GM19372 (cell line): ENCODE results near the gene BICD1.

Experiments
- ATAC-seq: cut with Tn5 transposase; IDR thresholded peaks from one replicate; pipeline ENCODE4 v1.9.1; 2021; ENCODE audit warnings: mild to moderate bottlenecking, low read depth, moderate library complexity; ENCODE audit not compliant: unreplicated experiment

Gene BICD1

GRCh38 chr12:32233568-32233967 lies 126.9 kb downstream of the BICD1 start:
- no peak for ATAC-seq

DNA sequence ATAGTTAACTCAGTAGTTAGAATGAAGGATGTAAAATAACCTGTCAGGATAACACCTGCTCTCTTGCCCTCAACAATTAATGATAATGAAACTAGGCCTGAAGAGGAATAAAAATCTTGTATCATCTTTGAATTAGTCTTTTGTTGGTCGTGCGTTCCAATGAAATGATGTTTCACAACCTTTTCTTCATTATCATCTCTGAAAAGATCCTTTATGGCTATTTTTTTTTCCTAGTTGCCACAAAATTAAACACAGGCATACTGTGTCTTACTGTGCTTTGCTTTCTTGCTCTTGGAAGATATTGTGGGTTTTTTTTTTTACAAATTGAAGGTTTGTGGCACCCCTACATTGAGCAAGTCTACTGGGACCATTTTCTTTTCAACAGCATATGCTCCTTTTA lies 128.6 kb downstream of the BICD1 start:
- ATAC-seq = no peak

- no peak for ATAC-seq
Observed at GRCh38 chr12:32240162-32240561, 133.5 kb downstream of the BICD1 start.

GRCh38 chr12:32240831-32241230 lies 134.2 kb downstream of the BICD1 start:
- ATAC-seq = no peak

DNA sequence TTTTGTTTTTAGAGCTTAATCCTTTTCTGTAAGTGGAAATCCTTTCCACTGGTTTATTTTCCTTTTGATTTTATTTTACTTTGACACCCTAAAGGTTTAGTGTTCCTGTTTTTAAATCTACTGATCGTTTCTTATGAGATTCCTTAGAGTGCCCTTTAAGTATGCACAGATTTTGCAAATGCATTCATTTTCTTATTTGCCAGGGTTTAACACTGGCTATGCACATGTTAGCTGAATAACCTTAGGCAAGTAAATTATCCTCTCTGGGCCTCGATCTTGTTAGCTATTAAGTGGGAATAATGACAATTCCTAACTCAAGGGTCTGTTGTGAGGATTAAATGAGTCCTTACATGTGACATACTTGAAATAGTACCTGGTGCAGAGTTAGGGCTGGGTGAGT lies 136.0 kb downstream of the BICD1 start:
- ATAC-seq = no peak

DNA sequence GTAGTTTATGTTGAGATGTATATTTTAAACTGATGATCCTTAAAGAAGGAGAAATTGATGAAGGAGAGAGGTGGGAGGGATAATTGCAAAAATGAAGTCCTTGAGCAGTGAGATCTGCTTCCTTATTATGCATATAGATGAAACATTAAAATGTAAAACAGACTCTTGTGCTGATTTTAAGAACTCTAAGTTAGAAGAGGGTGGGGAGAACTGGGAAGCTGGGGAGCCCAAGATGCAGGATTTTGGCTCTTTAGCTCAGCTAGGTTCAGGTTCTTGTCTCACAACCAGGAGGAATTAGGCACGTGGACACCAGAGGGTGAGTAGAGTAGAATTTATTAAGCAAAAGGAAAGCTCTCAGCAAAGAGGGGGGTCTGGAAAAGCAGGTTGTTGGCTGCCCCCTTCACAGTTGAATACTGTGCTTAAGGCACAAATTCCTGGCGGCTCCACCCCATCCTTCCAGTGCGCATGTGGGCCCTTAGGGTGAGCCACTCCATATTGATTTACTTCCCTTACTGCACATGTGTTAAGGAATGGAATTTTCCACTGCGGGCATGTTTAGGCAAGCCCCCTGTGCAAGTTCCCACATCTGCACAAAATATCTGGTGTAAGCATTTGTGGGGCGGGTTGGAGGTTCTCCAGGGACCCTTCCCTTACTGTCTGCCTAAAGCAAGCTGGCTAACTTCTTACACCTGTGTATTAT lies 141.9 kb downstream of the BICD1 start:
- ATAC-seq = no peak

GRCh38 chr12:32249777-32250176 lies 143.1 kb downstream of the BICD1 start:
- ATAC-seq = no peak

DNA sequence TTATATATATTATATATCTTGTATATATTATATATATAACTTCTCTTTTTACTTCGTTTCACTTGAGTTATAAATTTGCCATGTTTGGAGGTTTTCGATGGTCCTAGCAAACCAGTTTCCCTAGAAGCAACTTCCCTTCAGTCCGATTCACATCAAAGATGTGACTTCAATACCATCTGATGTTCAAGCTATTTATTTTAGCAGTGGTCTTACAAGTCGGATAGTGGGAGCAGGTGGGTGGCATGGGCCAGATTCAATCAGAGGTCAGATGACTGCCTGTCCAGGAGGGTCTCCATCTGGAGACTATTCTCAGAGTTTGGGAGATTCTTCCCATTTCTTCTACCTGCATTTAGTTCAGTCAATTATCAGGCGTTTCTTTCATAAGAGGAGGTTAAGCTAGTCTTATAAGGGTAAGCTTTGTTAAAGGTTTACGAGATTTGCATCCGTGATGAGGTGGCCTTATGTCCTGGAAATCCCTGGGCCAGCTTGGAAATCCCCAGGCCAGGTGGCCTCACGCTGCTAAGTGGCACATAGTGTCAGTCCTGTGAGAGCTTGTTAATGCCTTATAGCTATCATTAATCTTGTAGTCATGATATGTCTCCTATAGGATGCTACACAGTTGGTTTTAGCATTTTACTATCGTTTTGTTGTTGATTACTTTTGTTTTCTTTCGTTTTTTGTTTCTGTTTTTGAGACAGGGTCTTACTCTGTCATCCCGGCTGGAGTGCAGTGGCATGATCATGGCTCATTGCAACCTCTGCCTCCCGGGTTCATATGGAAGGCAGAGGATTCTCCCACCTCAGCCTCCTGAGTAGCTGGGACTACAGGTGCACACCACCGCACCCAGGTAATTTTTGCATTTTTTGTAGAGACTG lies 145.8 kb downstream of the BICD1 start:
- no peak for ATAC-seq

- ATAC-seq = no peak
Observed at GRCh38 chr12:32253154-32253790, 146.6 kb downstream of the BICD1 start.

GRCh38 chr12:32254260-32254956 lies 147.8 kb downstream of the BICD1 start:
- no peak for ATAC-seq

- no peak for ATAC-seq
Observed at GRCh38 chr12:32255588-32255987, 148.9 kb downstream of the BICD1 start.

DNA sequence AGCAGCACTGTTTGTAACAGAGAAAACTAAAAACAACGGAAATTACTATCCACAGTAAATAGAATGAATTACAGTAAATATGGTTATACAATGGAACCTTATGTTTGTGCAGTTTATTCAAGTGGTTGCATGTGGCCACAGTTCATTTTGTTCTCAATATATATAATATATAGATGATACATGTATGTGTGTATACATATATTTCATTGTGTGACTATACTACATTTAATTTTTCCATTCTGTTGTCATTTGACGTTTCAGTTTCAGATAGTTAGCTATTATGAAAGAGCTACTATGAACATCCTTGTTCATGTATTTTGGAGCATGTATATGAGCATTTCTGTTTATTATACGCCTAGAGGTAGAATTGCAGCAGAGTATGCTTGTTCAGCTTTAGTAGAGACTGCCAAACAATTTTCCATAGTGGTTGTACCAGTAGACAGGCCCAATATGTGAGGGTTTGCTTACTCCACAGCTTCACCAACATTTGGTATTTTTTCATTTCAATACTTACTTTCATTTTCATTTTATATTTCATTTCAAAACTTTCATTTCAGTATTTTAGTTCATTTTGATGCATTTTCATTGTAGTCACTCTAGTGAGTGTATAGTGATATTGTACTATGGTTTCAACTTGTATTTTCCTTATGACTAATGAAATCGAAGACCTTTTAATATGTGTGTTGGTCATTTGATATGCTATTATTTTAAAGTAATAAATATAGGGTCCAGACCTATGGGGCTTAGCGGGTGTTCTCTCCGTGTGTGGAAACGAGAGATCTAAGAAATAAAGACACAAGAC lies 151.2 kb downstream of the BICD1 start:
- no peak for ATAC-seq

DNA sequence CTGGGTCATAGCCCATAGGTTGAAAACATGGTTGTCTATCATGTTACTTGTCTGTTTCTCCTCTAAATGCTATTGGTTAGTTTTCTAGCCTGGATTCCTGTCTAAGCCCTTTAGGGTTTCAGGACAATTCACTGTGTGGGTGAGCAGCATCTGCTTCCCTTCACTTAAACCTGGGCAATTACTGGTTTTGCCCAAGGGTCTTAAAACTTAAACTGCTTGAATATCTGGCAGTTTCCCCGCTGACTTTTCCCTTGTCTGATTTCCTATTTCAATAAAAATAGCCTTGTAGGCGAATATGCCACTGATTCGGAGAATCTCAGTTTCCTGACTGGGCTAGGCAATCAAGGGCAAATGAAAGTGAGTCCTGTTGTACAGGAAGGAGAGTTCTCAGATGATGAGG lies 154.0 kb downstream of the BICD1 start:
- no peak for ATAC-seq

- no peak for ATAC-seq
Observed at GRCh38 chr12:32261638-32262037, 155.0 kb downstream of the BICD1 start.

GRCh38 chr12:32264961-32265360 lies 158.3 kb downstream of the BICD1 start:
- ATAC-seq = no peak

DNA sequence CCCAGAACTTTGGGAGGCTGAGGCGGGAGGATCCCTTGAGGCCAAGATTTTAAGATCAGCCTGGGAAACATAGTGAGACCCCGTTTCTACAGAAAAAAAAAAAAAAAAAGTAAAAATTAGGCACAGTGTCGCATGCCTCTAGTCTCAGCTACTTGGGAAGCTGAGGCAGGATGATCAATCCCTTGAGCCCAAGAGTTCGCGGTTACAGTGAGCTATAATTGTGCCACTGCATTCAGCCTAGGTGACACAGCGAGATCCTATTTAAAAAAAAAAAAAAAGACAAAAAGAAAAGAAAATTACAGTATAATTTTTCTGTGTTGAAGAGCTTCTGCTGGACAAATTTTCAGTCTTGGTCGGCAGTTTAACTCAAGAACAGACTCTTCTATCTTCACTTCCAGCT lies 158.8 kb downstream of the BICD1 start:
- no peak for ATAC-seq

- ATAC-seq = peak; percentile 52
Observed at GRCh38 chr12:32265951-32266350, 159.3 kb downstream of the BICD1 start.

DNA sequence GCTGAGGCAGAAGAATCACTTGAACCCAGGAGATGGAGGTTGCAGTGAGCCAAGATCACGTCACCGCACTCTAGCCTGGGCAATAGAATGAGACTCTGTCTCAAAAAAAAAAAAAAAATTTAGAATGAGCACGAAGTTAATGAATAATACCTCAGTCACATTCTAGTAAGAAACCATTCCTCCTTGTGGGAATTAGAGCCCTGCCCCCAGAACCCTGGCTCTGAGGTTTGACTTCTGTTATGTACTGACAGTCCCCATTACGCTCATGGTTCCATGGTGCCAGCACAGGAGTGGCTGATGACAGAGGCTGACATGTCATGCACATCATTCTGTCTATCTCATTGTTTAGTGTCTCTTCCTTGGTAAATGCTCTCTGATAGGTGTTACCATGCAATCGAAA lies 160.1 kb downstream of the BICD1 start:
- no peak for ATAC-seq

DNA sequence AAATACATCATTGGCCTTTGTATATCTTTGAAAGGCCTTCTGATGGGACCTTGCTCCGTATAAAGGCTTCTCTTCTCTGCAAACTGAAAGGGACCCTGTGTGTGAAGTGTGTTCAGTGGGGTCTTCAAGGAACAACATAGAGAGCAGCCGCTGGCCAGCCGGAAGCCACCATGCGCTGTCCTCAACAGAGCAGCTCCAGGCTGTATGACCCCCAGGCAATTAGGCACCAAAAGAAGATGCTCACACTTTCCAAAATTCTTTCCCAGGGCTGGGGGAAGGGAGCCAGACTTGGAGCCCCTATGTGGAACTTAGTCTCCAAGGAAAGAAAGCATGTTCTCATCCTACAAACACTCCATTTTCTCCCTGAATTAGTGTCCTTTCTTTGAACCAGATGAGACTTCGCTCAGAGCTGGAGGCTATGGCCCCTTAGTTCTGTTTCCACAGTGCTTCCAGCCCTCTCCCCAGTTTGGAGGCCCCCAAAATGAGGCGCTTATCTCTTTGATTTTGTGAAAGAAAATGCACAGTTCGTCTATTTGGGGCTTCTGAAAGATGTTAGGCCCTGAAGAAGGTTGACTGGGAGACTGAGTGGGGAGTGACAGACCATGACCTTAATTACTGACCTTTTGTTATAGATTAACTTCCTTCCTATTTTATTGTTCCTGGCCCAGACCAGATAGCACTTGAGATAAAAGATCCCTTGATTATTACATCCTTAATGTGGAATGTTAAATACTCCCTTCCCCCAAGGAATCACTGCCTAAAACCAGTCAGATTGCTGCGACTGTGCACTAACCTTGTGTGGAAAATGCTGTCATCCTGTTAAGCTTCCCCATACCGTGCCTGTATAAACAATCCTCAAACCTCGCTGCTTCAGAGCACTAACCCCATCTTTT lies 164.4 kb downstream of the BICD1 start:
- ATAC-seq = no peak
